ENCODE data around the gene CTNNA1.

DNA sequence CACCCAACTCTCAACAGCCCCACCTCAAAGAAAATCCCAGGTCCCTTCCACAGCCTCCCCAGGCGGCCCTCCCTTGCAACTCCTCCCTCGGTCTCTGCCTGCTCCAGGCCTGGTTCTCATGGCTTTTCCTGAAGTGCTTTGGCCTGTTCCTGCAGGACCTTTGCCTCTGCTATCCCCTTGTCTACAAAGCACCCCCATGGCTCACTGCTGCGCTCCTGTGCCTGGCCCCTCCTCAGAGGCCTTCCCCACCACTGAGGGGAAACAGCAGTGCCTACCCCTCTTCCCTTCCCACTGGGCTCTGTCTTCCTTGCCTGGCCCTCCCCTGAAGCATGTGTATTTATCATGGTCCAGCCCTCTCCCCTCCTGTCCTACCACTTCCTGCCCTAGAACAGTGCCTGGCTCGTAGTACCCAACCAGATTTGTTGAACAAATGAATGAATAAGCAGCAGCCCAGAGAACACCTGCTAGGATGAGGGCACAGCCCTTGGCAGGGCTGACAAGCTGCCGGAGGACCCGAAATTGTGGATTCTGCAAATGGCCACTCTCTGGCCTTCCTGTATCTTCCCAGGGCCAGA is 190.5 kb downstream of the CTNNA1 start:
- TF ChIP-seq, protein P1, sequence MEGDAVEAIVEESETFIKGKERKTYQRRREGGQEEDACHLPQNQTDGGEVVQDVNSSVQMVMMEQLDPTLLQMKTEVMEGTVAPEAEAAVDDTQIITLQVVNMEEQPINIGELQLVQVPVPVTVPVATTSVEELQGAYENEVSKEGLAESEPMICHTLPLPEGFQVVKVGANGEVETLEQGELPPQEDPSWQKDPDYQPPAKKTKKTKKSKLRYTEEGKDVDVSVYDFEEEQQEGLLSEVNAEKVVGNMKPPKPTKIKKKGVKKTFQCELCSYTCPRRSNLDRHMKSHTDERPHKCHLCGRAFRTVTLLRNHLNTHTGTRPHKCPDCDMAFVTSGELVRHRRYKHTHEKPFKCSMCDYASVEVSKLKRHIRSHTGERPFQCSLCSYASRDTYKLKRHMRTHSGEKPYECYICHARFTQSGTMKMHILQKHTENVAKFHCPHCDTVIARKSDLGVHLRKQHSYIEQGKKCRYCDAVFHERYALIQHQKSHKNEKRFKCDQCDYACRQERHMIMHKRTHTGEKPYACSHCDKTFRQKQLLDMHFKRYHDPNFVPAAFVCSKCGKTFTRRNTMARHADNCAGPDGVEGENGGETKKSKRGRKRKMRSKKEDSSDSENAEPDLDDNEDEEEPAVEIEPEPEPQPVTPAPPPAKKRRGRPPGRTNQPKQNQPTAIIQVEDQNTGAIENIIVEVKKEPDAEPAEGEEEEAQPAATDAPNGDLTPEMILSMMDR (optimal IDR thresholded peaks at IDR 0.05 in 1 of 3, IDR thresholded peaks at IDR 0.05 in 1 of 3, conservative IDR thresholded peaks at IDR 0.05 in 1 of 3; ENCODE audit: extremely low read depth in 1 of 3, insufficient read depth in 2 of 3, low read length in 3 of 3), result no peak
- no peak for TF ChIP-seq EZH2 (IDR thresholded peaks at IDR 0.05; ENCODE audit: low read length)

All from keratinocyte (primary cell).